Sigmoid colon (tissue), 7 donors: ENCODE data around the gene KIRREL3. TPM values are rescaled to one million over a fixed set of nuclear protein-coding genes. Genes with fewer than 3 reads are reported as not detected.

Source experiments
- DNase-seq: peaks from one replicate; pipeline ENCODE4 v3.0.0-alpha.2; 2019
- H3K27ac ChIP-seq, 4 donors: fragments of 200-600 bp; sonication (generic); one replicate each; pipeline ENCODE4 v1.5.1; 2016 to 2019; ENCODE audit warnings: mild to moderate bottlenecking in 1 of 4
- H3K27me3 ChIP-seq, 3 donors: fragments of 200-600 bp; sonication (generic); one replicate each; pipeline ENCODE4 v1.5.1; 2019; ENCODE audit warnings: mild to moderate bottlenecking in 1 of 3
- H3K36me3 ChIP-seq, 4 donors: fragments of 200-600 bp; sonication (generic); one replicate each; pipeline ENCODE4 v1.5.1; 2016 to 2019
- H3K4me1 ChIP-seq, 4 donors: fragments of 200-600 bp; sonication (generic); one replicate each; pipeline ENCODE4 v1.5.1; 2017 to 2019
- H3K4me3 ChIP-seq, 4 donors: fragments of 200-600 bp; sonication (generic); one replicate each; pipeline ENCODE4 v1.5.1; 2017 to 2019; ENCODE audit warnings: mild to moderate bottlenecking in 2 of 4, moderate library complexity in 1 of 4
- H3K9me3 ChIP-seq, 4 donors: fragments of 200-600 bp in 3 of 4; sonication (generic) in 3 of 4; one replicate each; pipeline versions ENCODE4 v1.5.1 to v1.6.1; 2013 to 2019
- CTCF ChIP-seq, 4 experiments: fragments of 450-650 bp in 3 of 4; fragments of 200-600 bp in 1 of 4; IDR thresholded peaks; one replicate each; pipeline ENCODE4 v1.5.1; 2016 to 2019; ENCODE audit warnings: antibody characterized with exemption in 4 of 4, mild to moderate bottlenecking in 3 of 4, moderate library complexity in 2 of 4
- EP300 ChIP-seq, 4 donors: sonication (generic); formaldehyde crosslinking; IDR thresholded peaks; one replicate each; pipeline ENCODE4 v1.6.1; 2017; ENCODE audit warnings: antibody characterized with exemption in 4 of 4
- POLR2A ChIP-seq, 2 donors: fragments of 450-650 bp; IDR thresholded peaks; one replicate each; pipeline ENCODE4 v1.6.1; 2016; ENCODE audit warnings: antibody characterized with exemption in 2 of 2, mild to moderate bottlenecking in 2 of 2, moderate library complexity in 2 of 2
- POLR2AphosphoS5 ChIP-seq, 4 donors: sonication (generic); formaldehyde crosslinking; IDR thresholded peaks; one replicate each; pipeline ENCODE4 v1.6.1; 2017; ENCODE audit warnings: antibody characterized with exemption in 4 of 4
- WGBS, 2 donors: extraction: QIAGEN DNeasy Blood & Tissue Kit; methylation state at CpG; one replicate each; pipeline ENCODE4 v1.1.7; 2013; 5-methylcytosine and 5-hydroxymethylcytosine counted together
- intact Hi-C: fragments of 100-400 bp; cut with DNase I; formaldehyde crosslinking; loops from one replicate; pipeline ENCODE4 v1.15.1; 2023
- polyA plus RNA-seq, 3 donors: library from polyadenylated mRNA; stranded (reverse); fragments of 200-250 nt; gene quantifications; one replicate each; pipeline ENCODE4 v1.2.3, GENCODE V29; 2013
- total RNA-seq, 4 donors: library from RNA; depleted of rRNA; stranded (reverse); fragments of >200 nt; gene quantifications; one replicate each; pipeline ENCODE4 v1.1.0, GENCODE V29; 2016
- donor health status: healthy with polysubstance abuse.
- donor health status: Bipolar disorder and iron deficiency.
- donor health status: healthy.

Gene KIRREL3
- total and polyA plus RNA-seq, 7 donors = under 0.01 to 3.3 (median 1.0) TPM

- no peaks in the 10 kb centered on the region for H3K9me3 ChIP-seq
- intact Hi-C loops = no loop called here
- 64 to 67% methylated on average over 18 of the region's 18 CpGs for WGBS, 2 donors
- no peaks in the 10 kb centered on the region for H3K36me3 ChIP-seq
- H3K27ac ChIP-seq = no peak overlapping the region
- H3K27me3 ChIP-seq = no peaks in the 10 kb centered on the region
- TF ChIP-seq POLR2AphosphoS5 (IDR thresholded peaks at IDR 0.05) (no peak), POLR2A (IDR thresholded peaks at IDR 0.05) (no peak), EP300 (IDR thresholded peaks at IDR 0.05) (no peak), CTCF (IDR thresholded peaks at IDR 0.05) (no peak)
- H3K4me1 ChIP-seq = peaks cover 0 to 12% (median 4%) of the 10 kb centered on the region in 4 donors
- DNase-seq = no peak
- no peak overlapping the region for H3K4me3 ChIP-seq
Observed at GRCh38 chr11:126466236-126467045, 534.1 kb downstream of the KIRREL3 start.

GRCh38 chr11:126465573-126466188 lies 534.9 kb downstream of the KIRREL3 start:
- Histone ChIP-seq H3K4me1 (peaks cover 0 to 12% (median 4%) of the 10 kb centered on the region in 4 donors), H3K4me3 (no peak overlapping the region), H3K36me3 (no peaks in the 10 kb centered on the region), H3K27ac (no peak overlapping the region), H3K27me3 (peaks cover 0 to 4% (median 0%) of the 10 kb centered on the region in 3 donors), H3K9me3 (no peaks in the 10 kb centered on the region)
- no peak for DNase-seq
- TF ChIP-seq CTCF (IDR thresholded peaks at IDR 0.05) (no peak), POLR2A (IDR thresholded peaks at IDR 0.05) (no peak), POLR2AphosphoS5 (IDR thresholded peaks at IDR 0.05) (no peak), EP300 (IDR thresholded peaks at IDR 0.05) (no peak)
- intact Hi-C loops = no loop called here
- WGBS, 2 donors = 14 to 25% methylated on average over 19 of the region's 19 CpGs

- Histone ChIP-seq H3K4me1 (peaks cover 0 to 12% (median 4%) of the 10 kb centered on the region in 4 donors), H3K9me3 (no peaks in the 10 kb centered on the region), H3K27me3 (peaks cover 0 to 4% (median 0%) of the 10 kb centered on the region in 3 donors), H3K27ac (no peak overlapping the region), H3K36me3 (no peaks in the 10 kb centered on the region), H3K4me3 (no peak overlapping the region)
- no peak for DNase-seq
- TF ChIP-seq EP300 (IDR thresholded peaks at IDR 0.05) = no peak
- no peak for TF ChIP-seq CTCF (IDR thresholded peaks at IDR 0.05)
- TF ChIP-seq POLR2AphosphoS5 (IDR thresholded peaks at IDR 0.05) = no peak
- no peak for TF ChIP-seq POLR2A (IDR thresholded peaks at IDR 0.05)
- WGBS, 2 donors = 67 to 87% methylated on average over 5 of the region's 5 CpGs
- intact Hi-C loops = no loop called here
Observed at GRCh38 chr11:126464796-126465195, 535.8 kb downstream of the KIRREL3 start.

- WGBS, 2 donors = 95 to 97% methylated on average over 7 of the region's 7 CpGs
- no peak overlapping the region for H3K27ac ChIP-seq
- H3K4me1 ChIP-seq = peaks cover 0 to 12% (median 4%) of the 10 kb centered on the region in 4 donors
- H3K9me3 ChIP-seq = no peaks in the 10 kb centered on the region
- H3K27me3 ChIP-seq = peaks cover 0 to 12% (median 0%) of the 10 kb centered on the region in 3 donors
- intact Hi-C loops = no loop called here
- no peaks in the 10 kb centered on the region for H3K36me3 ChIP-seq
- H3K4me3 ChIP-seq = no peak overlapping the region
- no peak for DNase-seq
- no peak for TF ChIP-seq CTCF (IDR thresholded peaks at IDR 0.05)
- no peak for TF ChIP-seq POLR2A (IDR thresholded peaks at IDR 0.05)
- TF ChIP-seq POLR2AphosphoS5 (IDR thresholded peaks at IDR 0.05) = no peak
- TF ChIP-seq EP300 (IDR thresholded peaks at IDR 0.05) = no peak
Observed at GRCh38 chr11:126462422-126462821, 538.1 kb downstream of the KIRREL3 start.
